ENCODE data around the gene GPR37L1.
"Not testable (repeated sequence)": the region's sequence is repeated elsewhere in the genome, so short reads cannot be mapped to it uniquely, and the experiment has no call there.

Gene GPR37L1

GRCh38 chr1:202176949-202177927 lies 54.5 kb downstream of the GPR37L1 start:
- TF ChIP-seq CTCF (IDR thresholded peaks at IDR 0.05; ENCODE audit: low read depth, low read length, missing control alignments) = no peak
- no peak for DNase-seq (ENCODE audit: low read depth)
- H3K4me3 ChIP-seq (ENCODE audit: low read depth, low read length) = no peak overlapping the region
- in situ Hi-C loops (cut with HindIII; ENCODE audit: low sequenced_read_pairs) = no loop called here

- H3K4me3 ChIP-seq (ENCODE audit: low read depth, low read length) = no peak overlapping the region
- no peak for DNase-seq (ENCODE audit: low read depth)
- in situ Hi-C loops (cut with HindIII; ENCODE audit: low sequenced_read_pairs) = no loop called here
- no peak for TF ChIP-seq CTCF (IDR thresholded peaks at IDR 0.05; ENCODE audit: low read depth, low read length, missing control alignments)
These were observed 57.4 kb downstream of the GPR37L1 start for GRCh38 chr1:202179828-202180750.

DNA sequence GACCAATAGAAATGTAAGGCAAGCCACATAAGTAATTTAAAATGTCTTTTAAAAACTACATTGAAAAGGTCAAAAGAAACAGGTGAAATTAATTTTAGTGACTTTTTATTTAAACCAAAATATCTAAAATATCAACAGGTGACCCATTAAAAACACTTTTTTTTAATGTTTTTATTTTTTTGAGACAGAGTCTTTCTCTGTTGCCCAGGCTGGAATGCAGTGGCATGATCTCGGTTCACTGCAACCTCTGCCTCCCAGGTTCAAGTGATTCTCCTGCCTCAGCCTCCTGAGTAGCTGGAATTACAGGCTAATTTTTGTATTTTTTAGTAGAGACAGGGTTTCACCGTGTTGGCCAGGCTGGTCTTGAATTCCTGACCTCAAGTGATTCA lies 58.0 kb downstream of the GPR37L1 start:
- H3K4me3 ChIP-seq (ENCODE audit: low read depth, low read length); in situ Hi-C loops (cut with HindIII; ENCODE audit: low sequenced_read_pairs); DNase-seq (ENCODE audit: low read depth): not testable (repeated sequence)

GRCh38 chr1:202181586-202181985 lies 58.9 kb downstream of the GPR37L1 start:
- in situ Hi-C loops (cut with HindIII; ENCODE audit: low sequenced_read_pairs) = no loop called here

GRCh38 chr1:202182040-202182877 lies 59.5 kb downstream of the GPR37L1 start:
- in situ Hi-C loops (cut with HindIII; ENCODE audit: low sequenced_read_pairs) = no loop called here
- DNase-seq (ENCODE audit: low read depth) = no peak
- H3K4me3 ChIP-seq (ENCODE audit: low read depth, low read length) = no peak overlapping the region
- TF ChIP-seq CTCF (IDR thresholded peaks at IDR 0.05; ENCODE audit: low read depth, low read length, missing control alignments) = no peak

More at GRCh38 chr1:202181586-202181985, 58.9 kb downstream of the GPR37L1 start:
- no peak for TF ChIP-seq CTCF (IDR thresholded peaks at IDR 0.05; ENCODE audit: low read depth, low read length, missing control alignments)
- DNase-seq (ENCODE audit: low read depth) = no peak
- H3K4me3 ChIP-seq (ENCODE audit: low read depth, low read length) = no peak overlapping the region
